H9 (cell line): ENCODE data around the gene FLT3LG. TPM values are rescaled to one million over a fixed set of nuclear protein-coding genes. Genes with fewer than 3 reads are reported as not detected.

Source experiments
- DNase-seq: peaks from one replicate; pipeline ENCODE4 v3.0.0-alpha.2; 2017
- H2AFZ ChIP-seq: one replicate; pipeline ENCODE4 v1.6.1; 2013; ENCODE audit warnings: mild to moderate bottlenecking, low read length, control low read depth, moderate library complexity
- H2AK5ac ChIP-seq: 2 replicates; pipeline ENCODE4 v1.6.1; 2013; ENCODE audit warnings: low read length, control low read depth, mixed read lengths; ENCODE audit not compliant: insufficient read length
- H2BK120ac ChIP-seq: one replicate; pipeline ENCODE4 v1.6.1; 2013; ENCODE audit warnings: low read depth, mild to moderate bottlenecking, low read length, control low read depth, inconsistent platforms; ENCODE audit not compliant: poor library complexity, severe bottlenecking
- H2BK12ac ChIP-seq: 2 replicates; pipeline ENCODE4 v1.6.1; 2013; ENCODE audit warnings: low read length, control low read depth, mixed read lengths, low read depth; ENCODE audit not compliant: insufficient read length
- H2BK15ac ChIP-seq: 2 replicates; pipeline ENCODE4 v1.6.1; 2013; ENCODE audit warnings: low read depth, low read length, control low read depth
- H2BK20ac ChIP-seq: one replicate; pipeline ENCODE4 v1.6.1; 2013; ENCODE audit warnings: low read depth, mild to moderate bottlenecking, low read length, control low read depth, inconsistent platforms; ENCODE audit not compliant: poor library complexity, severe bottlenecking
- H2BK5ac ChIP-seq: 2 replicates; pipeline ENCODE4 v1.6.1; 2013; ENCODE audit warnings: low read length, control low read depth, mixed read lengths; ENCODE audit not compliant: insufficient read length
- H3K14ac ChIP-seq: 2 replicates; pipeline ENCODE4 v1.6.1; 2013; ENCODE audit warnings: low read length, control low read depth; ENCODE audit not compliant: insufficient read depth
- H3K18ac ChIP-seq: 2 replicates; pipeline ENCODE4 v1.6.1; 2013; ENCODE audit warnings: low read depth, mild to moderate bottlenecking, mixed read lengths, low read length, control low read depth; ENCODE audit not compliant: insufficient read length
- H3K23ac ChIP-seq: 2 replicates; pipeline ENCODE4 v1.6.1; 2013; ENCODE audit warnings: low read length, control low read depth, mixed read lengths, low read depth; ENCODE audit not compliant: insufficient read length
- H3K23me2 ChIP-seq: 2 replicates; pipeline ENCODE4 v1.6.1; 2013; ENCODE audit warnings: low read depth, mild to moderate bottlenecking, mixed read lengths, low read length, control low read depth; ENCODE audit not compliant: insufficient read length, poor library complexity, severe bottlenecking
- H3K27ac ChIP-seq: 2 replicates; pipeline ENCODE4 v1.5.1; 2013; ENCODE audit warnings: low read length, control low read depth, mixed read lengths, low read depth; ENCODE audit not compliant: insufficient read length
- H3K27me3 ChIP-seq: 2 replicates; pipeline ENCODE4 v1.6.1; 2013; ENCODE audit warnings: low read length, control low read depth, inconsistent platforms; ENCODE audit not compliant: insufficient read depth
- H3K4ac ChIP-seq: 2 replicates; pipeline ENCODE4 v1.6.1; 2013; ENCODE audit warnings: low read depth, mild to moderate bottlenecking, control low read depth, inconsistent platforms, low read length, moderate library complexity
- H3K4me1 ChIP-seq: 2 replicates; pipeline ENCODE4 v1.6.1; 2013; ENCODE audit warnings: low read length, control low read depth, inconsistent platforms; ENCODE audit not compliant: insufficient read depth
- H3K4me2 ChIP-seq: 2 replicates; pipeline ENCODE4 v1.6.1; 2013; ENCODE audit warnings: low read length, control low read depth, mixed read lengths; ENCODE audit not compliant: insufficient read length, insufficient read depth
- H3K56ac ChIP-seq: 2 replicates; pipeline ENCODE4 v1.6.1; 2013; ENCODE audit warnings: low read depth, mild to moderate bottlenecking, mixed read lengths, low read length, control low read depth; ENCODE audit not compliant: insufficient read length
- H3K79me1 ChIP-seq: 2 replicates; pipeline ENCODE4 v1.6.1; 2013; ENCODE audit warnings: low read depth, mild to moderate bottlenecking, moderate library complexity, low read length, control low read depth, inconsistent platforms; ENCODE audit not compliant: insufficient read depth, poor library complexity, severe bottlenecking
- H3K79me2 ChIP-seq: 2 replicates; pipeline ENCODE4 v1.6.1; 2013; ENCODE audit warnings: low read length, control low read depth, inconsistent platforms; ENCODE audit not compliant: insufficient read depth
- H3K9ac ChIP-seq: 2 replicates; pipeline ENCODE4 v1.6.1; 2013; ENCODE audit warnings: low read length, control low read depth, mixed read lengths; ENCODE audit not compliant: insufficient read length; ENCODE audit errors: extremely low read depth
- H3K9me3 ChIP-seq: one replicate; pipeline ENCODE4 v1.6.1; 2013; ENCODE audit warnings: low read depth, low read length, inconsistent platforms; ENCODE audit not compliant: control insufficient read depth
- H3T11ph ChIP-seq: one replicate; pipeline ENCODE4 v1.6.1; 2013; ENCODE audit warnings: mild to moderate bottlenecking, low read length, control low read depth, inconsistent platforms
- H4K20me1 ChIP-seq: one replicate; pipeline ENCODE4 v1.6.1; 2013; ENCODE audit not compliant: control insufficient read depth, insufficient read length, insufficient read depth
- H4K5ac ChIP-seq: 2 replicates; pipeline ENCODE4 v1.6.1; 2013; ENCODE audit warnings: low read depth, mild to moderate bottlenecking, mixed read lengths, low read length, control low read depth; ENCODE audit not compliant: insufficient read length
- H4K8ac ChIP-seq: replicated peaks from 2 replicates; pipeline ENCODE4 v1.6.1; 2013; ENCODE audit warnings: low read length, control low read depth, mixed read lengths, low read depth; ENCODE audit not compliant: insufficient read length
- H4K91ac ChIP-seq: 2 replicates; pipeline ENCODE4 v1.6.1; 2013; ENCODE audit warnings: low read depth, mild to moderate bottlenecking, moderate library complexity, mixed read lengths, low read length, control low read depth; ENCODE audit not compliant: insufficient read length
- H3K27ac Mint-ChIP-seq, 3 experiments: 2 replicates in 2 of 3; 3 replicates in 1 of 3; pipeline ENCODE4 v1.8.0; 2020 to 2021; ENCODE audit warnings: mixed read lengths in 3 of 3, mild to moderate bottlenecking in 1 of 3, moderate library complexity in 1 of 3
- H3K27me3 Mint-ChIP-seq: 2 replicates; pipeline ENCODE4 v1.8.0; 2021; ENCODE audit warnings: low read depth, mild to moderate bottlenecking, moderate library complexity, mixed read lengths
- H3K36me3 Mint-ChIP-seq, 3 experiments: 2 replicates in 2 of 3; 3 replicates in 1 of 3; pipeline ENCODE4 v1.8.0; 2020 to 2021; ENCODE audit warnings: low read depth in 3 of 3, mixed read lengths in 3 of 3; ENCODE audit not compliant: insufficient read depth in 1 of 3
- H3K4me1 Mint-ChIP-seq, 2 experiments: 2 replicates each; pipeline ENCODE4 v1.8.0; 2020; ENCODE audit warnings: mixed read lengths in 2 of 2
- H3K4me3 Mint-ChIP-seq, 2 experiments: 2 replicates in 1 of 2; 3 replicates in 1 of 2; pipeline ENCODE4 v1.8.0; 2020 to 2021; ENCODE audit warnings: mild to moderate bottlenecking in 2 of 2, mixed read lengths in 2 of 2, moderate library complexity in 1 of 2
- H3K9me3 Mint-ChIP-seq, 2 experiments: 2 replicates in 1 of 2; 3 replicates in 1 of 2; pipeline ENCODE4 v1.8.0; 2020; ENCODE audit warnings: mild to moderate bottlenecking in 2 of 2, mixed read lengths in 2 of 2, moderate library complexity in 1 of 2
- CTCF ChIP-seq: fragments of 200-600 bp; sonication (generic); conservative IDR thresholded peaks from 3 replicates; pipeline ENCODE4 v1.8.0; 2021; ENCODE audit warnings: antibody characterized with exemption, mild to moderate bottlenecking
- WGBS: extraction: QIAGEN DNeasy Blood & Tissue Kit; methylation state at CpG from one replicate; pipeline ENCODE4 v1.1.7; 2013; ENCODE audit warnings: missing lambda C conversion rate, low lambda C conversion rate, mixed read lengths; ENCODE audit not compliant: insufficient read length; ENCODE audit errors: extremely low coverage; 5-methylcytosine and 5-hydroxymethylcytosine counted together
- total RNA-seq: library from RNA; stranded (reverse); gene quantifications from 2 replicates; pipeline ENCODE4 v1.2.1, GENCODE V29; 2021

FLT3LG gene
- total RNA-seq, 1 experiment from 2014 or later, result 2.1 TPM

DNA sequence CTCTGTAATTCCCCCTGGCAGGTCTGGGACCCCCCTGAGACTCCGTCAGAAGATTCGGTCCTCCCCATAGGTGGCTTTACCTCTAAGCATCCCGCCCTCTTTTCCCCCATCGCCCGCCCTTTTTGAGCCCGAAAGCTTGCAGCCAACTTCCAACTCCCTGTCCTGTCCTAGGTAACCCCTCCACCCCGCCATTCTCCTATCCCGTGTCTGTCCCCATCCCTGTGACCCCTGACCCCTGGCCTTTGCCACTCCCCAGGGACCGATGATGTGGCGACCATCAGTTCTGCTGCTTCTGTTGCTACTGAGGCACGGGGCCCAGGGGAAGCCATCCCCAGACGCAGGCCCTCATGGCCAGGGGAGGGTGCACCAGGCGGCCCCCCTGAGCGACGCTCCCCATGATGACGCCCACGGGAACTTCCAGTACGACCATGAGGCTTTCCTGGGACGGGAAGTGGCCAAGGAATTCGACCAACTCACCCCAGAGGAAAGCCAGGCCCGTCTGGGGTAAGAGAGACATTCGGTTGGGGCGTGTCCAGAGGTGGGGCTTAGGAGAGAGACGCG lies 54.3 kb downstream of the FLT3LG start:
- no peaks in the 10 kb centered on the region for H3K27me3 ChIP-seq
- DNase-seq, result no peak
- H3K79me1 ChIP-seq, result no peaks in the 10 kb centered on the region
- H2BK120ac ChIP-seq, result no peak overlapping the region
- no peak overlapping the region for H2BK15ac ChIP-seq
- H2BK12ac ChIP-seq, result no peak overlapping the region
- H4K20me1 ChIP-seq, result no peaks in the 10 kb centered on the region
- no peak overlapping the region for H3K18ac ChIP-seq
- peaks cover 6% of the 10 kb centered on the region for H3K27me3 Mint-ChIP-seq
- no CpG with 5 or more reads among the region's 25 CpGs for WGBS
- H3K9ac ChIP-seq, result no peak overlapping the region
- peak overlapping the region; percentile 53 to 72 for H3K4me3 Mint-ChIP-seq
- peaks cover 4 to 40% (median 26%) of the 10 kb centered on the region in 3 experiments for H3K36me3 Mint-ChIP-seq
- no peak overlapping the region for H2AFZ ChIP-seq
- no peak overlapping the region for H4K91ac ChIP-seq
- no peak overlapping the region for H3K56ac ChIP-seq
- peaks cover 5 to 22% of the 10 kb centered on the region in 2 experiments for H3K4me1 Mint-ChIP-seq
- no peak overlapping the region for H2BK20ac ChIP-seq
- H2BK5ac ChIP-seq, result no peak overlapping the region
- H3T11ph ChIP-seq, result no peak overlapping the region
- no peak overlapping the region for H3K27ac ChIP-seq
- no peak overlapping the region for H4K5ac ChIP-seq
- peaks cover under 1% of the 10 kb centered on the region for H3K23me2 ChIP-seq
- TF ChIP-seq CTCF, result no peak
- peak overlapping the region; percentile 41 for H3K4me2 ChIP-seq
- no peaks in the 10 kb centered on the region for H3K9me3 ChIP-seq
- no peaks in the 10 kb centered on the region for H3K79me2 ChIP-seq
- no peaks in the 10 kb centered on the region; a peak in 1 of 5 replicates for H3K9me3 Mint-ChIP-seq
- H3K27ac Mint-ChIP-seq, result no peak overlapping the region; a peak in 1 of 7 replicates
- H4K8ac ChIP-seq, result no peak overlapping the region
- no peaks in the 10 kb centered on the region for H3K4me1 ChIP-seq
- H3K23ac ChIP-seq, result no peak overlapping the region
- H2AK5ac ChIP-seq, result no peak overlapping the region
- no peak overlapping the region for H3K4ac ChIP-seq
- H3K14ac ChIP-seq, result no peak overlapping the region
